ENCODE results near the gene ERICH2.

DNA sequence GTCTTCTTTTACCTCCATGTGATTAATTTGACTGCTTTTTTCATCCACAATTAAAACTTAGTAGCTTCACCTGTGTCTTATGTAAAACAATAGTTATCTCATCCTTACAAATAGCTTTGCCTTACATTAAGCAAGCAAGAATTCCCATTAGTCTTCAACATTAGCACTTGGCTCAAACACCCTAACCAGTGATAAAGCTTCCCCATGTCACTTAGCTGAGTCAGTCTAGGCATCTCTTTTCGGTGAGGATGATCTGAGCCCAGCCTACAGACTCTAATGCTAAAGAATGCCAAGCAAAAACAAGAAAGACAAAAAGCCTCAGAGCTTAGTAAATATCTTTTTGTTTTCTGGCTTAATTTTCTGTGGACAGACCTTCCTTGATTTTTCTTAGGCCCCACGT lies 72.6 kb downstream of the ERICH2 start:
- TF ChIP-seq, protein P1, sequence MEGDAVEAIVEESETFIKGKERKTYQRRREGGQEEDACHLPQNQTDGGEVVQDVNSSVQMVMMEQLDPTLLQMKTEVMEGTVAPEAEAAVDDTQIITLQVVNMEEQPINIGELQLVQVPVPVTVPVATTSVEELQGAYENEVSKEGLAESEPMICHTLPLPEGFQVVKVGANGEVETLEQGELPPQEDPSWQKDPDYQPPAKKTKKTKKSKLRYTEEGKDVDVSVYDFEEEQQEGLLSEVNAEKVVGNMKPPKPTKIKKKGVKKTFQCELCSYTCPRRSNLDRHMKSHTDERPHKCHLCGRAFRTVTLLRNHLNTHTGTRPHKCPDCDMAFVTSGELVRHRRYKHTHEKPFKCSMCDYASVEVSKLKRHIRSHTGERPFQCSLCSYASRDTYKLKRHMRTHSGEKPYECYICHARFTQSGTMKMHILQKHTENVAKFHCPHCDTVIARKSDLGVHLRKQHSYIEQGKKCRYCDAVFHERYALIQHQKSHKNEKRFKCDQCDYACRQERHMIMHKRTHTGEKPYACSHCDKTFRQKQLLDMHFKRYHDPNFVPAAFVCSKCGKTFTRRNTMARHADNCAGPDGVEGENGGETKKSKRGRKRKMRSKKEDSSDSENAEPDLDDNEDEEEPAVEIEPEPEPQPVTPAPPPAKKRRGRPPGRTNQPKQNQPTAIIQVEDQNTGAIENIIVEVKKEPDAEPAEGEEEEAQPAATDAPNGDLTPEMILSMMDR (IDR thresholded peaks at IDR 0.05) = no peak
- no peak for TF ChIP-seq POLR2A (IDR thresholded peaks at IDR 0.05)

Data from Peyer's patch (tissue), 4 donors.